Fibroblast of lung (primary cell): Measurements from ENCODE around the gene TENM3.

Source experiments
- CTCF ChIP-seq, 2 donors: IDR thresholded peaks in 1 of 2; conservative IDR thresholded peaks in 1 of 2; 1 replicate in 1 of 2; 2 replicates in 1 of 2; pipeline ENCODE4 v1.5.1; 2011 to 2012; ENCODE audit warnings: low read length in 2 of 2, control low read depth in 1 of 2, inconsistent platforms in 1 of 2, low read depth in 1 of 2, mild to moderate bottlenecking in 1 of 2
- EZH2 ChIP-seq: IDR thresholded peaks from 2 replicates; pipeline ENCODE4 v1.5.1; 2012; ENCODE audit warnings: low read length, control low read depth, mild to moderate bottlenecking; ENCODE audit errors: missing control alignments

DNA sequence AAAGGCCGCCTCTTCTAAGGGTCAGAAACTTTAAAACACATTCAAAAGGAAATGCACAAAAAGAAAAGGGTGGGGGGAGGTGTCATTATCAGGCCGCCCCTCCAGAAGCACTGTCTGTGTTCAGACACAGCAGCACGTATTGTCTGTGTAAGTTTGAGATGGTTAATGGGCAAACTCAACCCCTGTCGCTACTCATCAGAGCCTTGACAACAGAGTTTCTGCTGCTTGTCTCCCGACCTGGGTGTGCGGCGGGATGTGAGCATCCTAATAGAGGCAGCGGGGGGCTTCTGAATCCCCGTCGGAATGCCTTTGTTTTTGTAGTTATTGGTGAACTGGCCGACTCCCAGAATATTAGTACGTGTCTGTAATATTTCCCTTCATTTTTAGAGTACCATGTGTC is 515.1 kb downstream of the TENM3 start:
- TF ChIP-seq CTCF (conservative IDR thresholded peaks at IDR 0.05 in 1 of 2, IDR thresholded peaks at IDR 0.05 in 1 of 2; ENCODE audit: low read depth in 1 of 2, low read length in 2 of 2) (no peak), EZH2 (no peak)
